AML-193 (cell line): ENCODE measurements around the gene TPI1.

Source experiments
- DNase-seq, 2 experiments: peaks; one replicate each; lab custom pipeline; 2025; lab: John Stamatoyannopoulos, UW

Gene TPI1

DNA sequence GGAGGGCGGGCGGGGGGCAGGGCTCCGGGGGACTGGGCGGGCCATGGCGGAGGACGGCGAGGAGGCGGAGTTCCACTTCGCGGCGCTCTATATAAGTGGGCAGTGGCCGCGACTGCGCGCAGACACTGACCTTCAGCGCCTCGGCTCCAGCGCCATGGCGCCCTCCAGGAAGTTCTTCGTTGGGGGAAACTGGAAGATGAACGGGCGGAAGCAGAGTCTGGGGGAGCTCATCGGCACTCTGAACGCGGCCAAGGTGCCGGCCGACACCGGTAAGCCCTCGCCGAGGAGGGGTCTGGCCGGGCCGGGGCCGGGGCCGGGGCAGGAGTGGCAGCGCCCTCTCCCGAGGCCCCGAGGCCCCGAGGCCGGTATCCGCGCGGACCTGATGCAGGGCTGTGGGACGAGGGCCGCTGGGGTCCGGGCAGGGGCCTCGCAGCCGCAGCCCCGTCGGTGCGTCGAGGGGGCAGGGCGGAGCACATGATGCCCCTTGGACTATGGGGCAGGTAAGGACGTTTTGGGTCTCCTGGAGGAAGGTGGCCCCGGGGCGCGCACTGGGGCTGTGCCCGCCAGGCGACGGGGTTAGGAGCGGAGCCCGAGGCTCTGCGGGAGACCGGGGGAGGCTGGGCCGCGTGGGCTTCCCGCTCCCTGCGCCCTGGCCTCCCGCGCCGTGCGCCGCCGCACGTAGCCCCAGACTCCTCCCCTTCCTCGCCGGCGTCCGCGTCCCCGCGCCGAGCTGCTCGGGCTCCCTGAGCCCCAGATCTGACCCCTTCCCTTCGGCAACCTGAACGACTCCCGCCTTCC lies at the start of gene TPI1:
TPI1 (plus strand) TSS at position 119 of the 798 bp plus-strand sequence; CDS start at position 155, 36 bp downstream.
- DNase-seq, result peak; percentile 67 to 73

DNA sequence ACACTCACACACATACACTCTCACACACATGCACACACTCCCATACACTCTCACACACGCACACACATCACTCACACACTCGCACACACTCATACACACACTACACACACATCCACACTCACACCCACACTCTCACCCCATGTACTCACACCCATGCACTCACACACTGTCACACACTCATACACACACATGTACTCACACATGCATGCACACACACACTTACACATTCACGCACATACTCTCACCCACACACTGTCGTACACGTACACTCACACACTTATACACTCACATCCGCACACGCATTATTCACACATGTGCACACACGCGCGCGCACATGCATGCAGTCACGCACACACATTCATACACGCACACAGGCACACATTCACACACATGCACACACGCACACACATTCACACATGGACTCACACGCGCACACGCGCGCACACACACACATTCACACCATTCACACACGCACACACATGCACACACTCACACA lies 49.6 kb upstream of the TPI1 start:
- no peak for DNase-seq

DNA sequence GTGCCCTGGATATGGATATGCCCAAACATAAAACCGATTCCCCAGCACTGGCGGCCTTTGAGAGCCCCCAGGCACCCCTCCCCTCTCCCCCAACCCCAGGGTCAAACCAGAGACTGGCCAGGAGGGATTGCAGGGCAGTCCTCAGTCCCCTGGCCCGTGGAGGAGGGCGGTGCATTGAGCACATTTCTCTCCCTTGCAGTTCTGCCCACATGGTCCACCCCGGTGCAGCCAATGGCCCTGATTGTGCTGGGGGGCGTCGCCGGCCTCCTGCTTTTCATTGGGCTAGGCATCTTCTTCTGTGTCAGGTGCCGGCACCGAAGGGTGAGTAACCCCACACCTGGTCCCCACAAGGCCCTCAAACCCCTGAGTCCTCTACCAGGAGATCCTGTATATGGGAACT lies 49.1 kb upstream of the TPI1 start:
- no peak for DNase-seq

- DNase-seq, result no peak
These were observed 48.7 kb upstream of the TPI1 start for GRCh38 chr12:6818645-6819044.

DNA sequence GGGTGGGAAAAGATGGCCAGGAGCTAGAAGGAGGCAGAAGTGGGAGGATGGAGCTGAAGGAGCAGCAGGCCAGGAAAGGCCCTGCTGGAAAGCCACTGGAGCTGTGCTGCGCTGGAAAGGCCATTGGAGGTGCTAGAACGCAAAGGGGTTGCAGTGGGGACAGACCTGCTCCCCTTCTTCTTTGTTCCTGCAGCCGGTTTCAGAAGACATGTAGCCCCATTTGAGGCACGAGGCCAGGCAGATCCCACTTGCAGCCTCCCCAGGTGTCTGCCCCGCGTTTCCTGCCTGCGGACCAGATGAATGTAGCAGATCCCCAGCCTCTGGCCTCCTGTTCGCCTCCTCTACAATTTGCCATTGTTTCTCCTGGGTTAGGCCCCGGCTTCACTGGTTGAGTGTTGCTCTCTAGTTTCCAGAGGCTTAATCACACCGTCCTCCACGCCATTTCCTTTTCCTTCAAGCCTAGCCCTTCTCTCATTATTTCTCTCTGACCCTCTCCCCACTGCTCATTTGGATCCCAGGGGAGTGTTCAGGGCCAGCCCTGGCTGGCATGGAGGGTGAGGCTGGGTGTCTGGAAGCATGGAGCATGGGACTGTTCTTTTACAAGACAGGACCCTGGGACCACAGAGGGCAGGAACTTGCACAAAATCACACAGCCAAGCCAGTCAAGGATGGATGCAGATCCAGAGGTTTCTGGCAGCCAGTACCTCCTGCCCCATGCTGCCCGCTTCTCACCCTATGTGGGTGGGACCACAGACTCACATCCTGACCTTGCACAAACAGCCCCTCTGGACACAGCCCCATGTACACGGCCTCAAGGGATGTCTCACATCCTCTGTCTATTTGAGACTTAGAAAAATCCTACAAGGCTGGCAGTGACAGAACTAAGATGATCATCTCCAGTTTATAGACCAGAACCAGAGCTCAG lies 48.0 kb upstream of the TPI1 start:
- no peak for DNase-seq

DNA sequence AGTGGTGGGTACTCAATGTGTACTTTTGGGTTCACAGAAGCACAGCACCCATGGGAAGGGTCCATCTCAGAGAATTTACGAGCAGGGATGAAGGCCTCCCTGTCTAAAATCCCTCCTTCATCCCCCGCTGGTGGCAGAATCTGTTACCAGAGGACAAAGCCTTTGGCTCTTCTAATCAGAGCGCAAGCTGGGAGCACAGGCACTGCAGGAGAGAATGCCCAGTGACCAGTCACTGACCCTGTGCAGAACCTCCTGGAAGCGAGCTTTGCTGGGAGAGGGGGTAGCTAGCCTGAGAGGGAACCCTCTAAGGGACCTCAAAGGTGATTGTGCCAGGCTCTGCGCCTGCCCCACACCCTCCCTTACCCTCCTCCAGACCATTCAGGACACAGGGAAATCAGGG lies 47.2 kb upstream of the TPI1 start:
- no peak for DNase-seq

GRCh38 chr12:6821591-6822425 lies 45.5 kb upstream of the TPI1 start, which contains the start of gene GPR162:
Gene GPR162, plus strand, starts transcription at chr12:6821821. Its CDS starts 2,078 bp downstream, at chr12:6823899.
- peak; percentile 40 to 66 for DNase-seq

DNA sequence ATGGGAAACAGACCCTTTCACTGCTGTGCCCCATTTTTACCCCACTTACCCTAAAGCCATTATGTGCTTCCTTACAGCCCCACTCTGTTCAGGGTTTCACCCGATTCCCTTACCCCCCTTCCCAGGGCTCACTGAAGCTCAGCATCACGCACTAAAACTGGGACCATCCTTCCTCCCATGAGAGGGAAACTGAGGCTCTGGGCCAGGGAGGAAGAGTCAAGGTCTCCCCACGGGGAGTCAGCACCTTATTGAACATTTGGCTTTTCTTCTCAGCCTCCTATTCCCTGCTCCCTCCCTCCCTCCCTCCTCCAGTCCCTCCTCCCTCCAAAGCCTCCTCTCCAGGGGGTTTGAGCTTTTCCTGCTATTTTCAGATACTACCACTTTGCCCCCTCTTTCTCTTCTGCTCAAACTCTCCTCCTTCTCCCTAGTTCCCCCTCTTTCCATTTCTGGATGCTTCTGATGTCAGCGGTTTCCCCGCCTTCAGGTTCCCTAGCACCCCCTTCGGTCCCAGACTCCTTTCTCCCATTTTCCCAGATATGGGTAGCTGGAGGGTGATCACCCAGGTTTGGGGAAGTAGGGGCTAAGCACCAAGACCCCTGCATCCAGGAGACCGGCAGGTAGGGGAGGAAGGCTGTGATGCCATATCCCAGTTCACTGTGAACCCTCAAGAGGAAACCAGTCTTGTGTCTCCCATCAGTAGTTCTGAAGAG lies 44.8 kb upstream of the TPI1 start:
- DNase-seq, result no peak

- no peak for DNase-seq
These were observed 43.9 kb upstream of the TPI1 start for GRCh38 chr12:6823182-6824084.

DNA sequence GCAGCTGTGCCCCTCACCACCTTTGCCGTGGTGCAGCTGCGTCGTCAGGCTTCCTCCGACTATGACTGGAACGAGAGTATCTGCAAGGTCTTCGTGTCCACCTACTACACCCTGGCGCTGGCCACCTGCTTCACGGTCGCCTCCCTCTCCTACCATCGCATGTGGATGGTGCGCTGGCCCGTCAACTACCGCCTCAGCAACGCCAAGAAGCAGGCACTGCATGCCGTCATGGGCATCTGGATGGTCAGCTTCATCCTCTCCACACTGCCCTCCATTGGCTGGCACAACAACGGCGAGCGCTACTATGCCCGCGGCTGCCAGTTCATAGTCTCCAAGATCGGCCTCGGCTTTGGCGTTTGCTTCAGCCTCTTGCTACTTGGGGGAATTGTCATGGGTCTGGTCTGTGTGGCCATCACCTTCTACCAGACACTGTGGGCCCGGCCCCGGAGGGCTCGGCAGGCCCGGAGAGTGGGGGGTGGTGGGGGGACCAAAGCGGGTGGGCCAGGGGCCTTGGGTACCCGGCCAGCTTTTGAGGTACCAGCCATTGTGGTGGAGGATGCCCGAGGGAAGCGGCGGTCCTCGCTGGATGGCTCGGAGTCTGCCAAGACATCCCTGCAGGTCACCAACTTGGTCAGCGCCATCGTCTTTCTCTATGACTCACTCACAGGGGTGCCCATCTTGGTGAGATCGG lies 43.1 kb upstream of the TPI1 start:
- no peak for DNase-seq

GRCh38 chr12:6824901-6825381 lies 42.4 kb upstream of the TPI1 start:
- no peak for DNase-seq

GRCh38 chr12:6825398-6826124 lies 41.8 kb upstream of the TPI1 start:
- peak; percentile 72 to 77 for DNase-seq

GRCh38 chr12:6826125-6826733 lies 41.1 kb upstream of the TPI1 start:
- no peak for DNase-seq

GRCh38 chr12:6826734-6827436 lies 40.4 kb upstream of the TPI1 start:
- no peak for DNase-seq

- peak; percentile 13 to 42 for DNase-seq
These were observed 39.9 kb upstream of the TPI1 start for GRCh38 chr12:6827437-6827911.

DNA sequence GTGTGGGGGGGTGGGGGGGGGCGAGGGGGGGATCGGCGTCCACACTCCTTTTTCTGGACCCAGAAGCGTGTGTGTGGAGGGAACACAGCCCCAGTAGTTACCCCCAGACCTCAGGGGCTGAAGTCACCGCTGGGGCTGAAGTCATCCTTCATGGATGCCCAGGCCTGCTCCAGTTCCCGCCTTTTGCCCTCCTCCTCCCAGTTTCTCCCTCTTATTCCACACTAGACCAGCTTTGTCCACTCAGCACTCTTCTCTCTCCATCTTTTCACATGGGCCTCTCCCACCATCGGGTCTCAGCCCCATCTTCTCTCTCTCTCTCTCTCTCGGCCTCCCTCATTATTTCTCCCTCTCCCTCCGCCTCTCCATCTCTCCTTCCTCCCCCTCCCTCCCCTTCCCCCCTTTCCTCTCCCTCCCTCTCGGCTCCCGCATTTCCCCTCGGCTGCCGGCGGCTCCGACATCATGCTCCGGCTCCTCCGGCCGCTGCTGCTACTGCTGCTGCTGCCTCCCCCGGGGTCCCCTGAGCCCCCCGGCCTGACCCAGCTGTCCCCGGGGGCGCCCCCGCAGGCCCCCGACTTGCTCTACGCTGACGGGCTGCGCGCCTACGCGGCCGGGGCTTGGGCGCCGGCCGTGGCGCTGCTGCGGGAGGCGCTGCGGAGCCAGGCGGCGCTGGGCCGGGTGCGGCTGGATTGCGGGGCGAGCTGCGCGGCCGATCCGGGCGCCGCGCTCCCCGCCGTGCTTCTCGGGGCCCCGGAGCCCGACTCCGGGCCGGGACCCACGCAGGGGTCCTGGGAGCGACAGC lies 39.1 kb upstream of the TPI1 start, which contains the start of gene P3H3:
P3H3 (plus strand) TSS at position 426 of the 799 bp plus-strand sequence; CDS start at position 460, 34 bp downstream.
- DNase-seq, result no peak
